Measurements from ENCODE around the gene GLIPR2. TPM values are rescaled to one million over a fixed set of nuclear protein-coding genes. Genes with fewer than 3 reads are reported as not detected.
"Not testable (repeated sequence)": the region's sequence is repeated elsewhere in the genome, so short reads cannot be mapped to it uniquely, and the experiment has no call there.

The GLIPR2 gene
- total RNA-seq, 1 experiment from 2014 or later, result 19.1 TPM

- in situ Hi-C loops (cut with HindIII; ENCODE audit: low pct_unique_long_range_greater_than_20kb, low sequenced_read_pairs), result no loop called here
These were observed 17.1 kb upstream of the GLIPR2 start for GRCh38 chr9:36119476-36119875.

GRCh38 chr9:36120705-36121104, 15.8 kb upstream of the GLIPR2 start:
- in situ Hi-C loops (cut with HindIII; ENCODE audit: low pct_unique_long_range_greater_than_20kb, low sequenced_read_pairs), result no loop called here
- no peak for DNase-seq (ENCODE audit: low read depth)

More at GRCh38 chr9:36119476-36119875, 17.1 kb upstream of the GLIPR2 start:
- no peak for DNase-seq (ENCODE audit: low read depth)

DNA sequence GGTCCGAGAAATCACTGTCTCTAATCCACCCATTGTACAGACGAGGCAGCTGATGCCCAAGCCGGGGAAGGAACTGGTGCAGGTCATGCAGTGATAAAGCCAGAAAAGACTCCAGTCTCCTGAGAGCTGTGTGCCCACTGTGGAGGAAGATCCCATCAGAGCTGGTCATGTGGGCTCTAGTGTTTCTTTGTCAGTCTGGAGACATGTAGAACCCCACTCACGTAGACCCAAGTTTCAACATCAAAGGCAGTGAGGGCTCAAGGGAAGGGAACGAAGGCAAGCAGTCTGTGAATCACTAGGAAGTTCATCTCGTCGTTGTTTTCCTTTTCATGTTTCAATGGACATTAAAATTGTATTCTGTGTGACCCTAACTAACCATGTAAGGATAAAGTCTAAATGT, 14.6 kb upstream of the GLIPR2 start:
- in situ Hi-C loops (cut with HindIII; ENCODE audit: low pct_unique_long_range_greater_than_20kb, low sequenced_read_pairs), result no loop called here
- no peak for DNase-seq (ENCODE audit: low read depth)

GRCh38 chr9:36123515-36123914, 13.0 kb upstream of the GLIPR2 start:
- in situ Hi-C loops (cut with HindIII; ENCODE audit: low pct_unique_long_range_greater_than_20kb, low sequenced_read_pairs), result no loop called here

DNA sequence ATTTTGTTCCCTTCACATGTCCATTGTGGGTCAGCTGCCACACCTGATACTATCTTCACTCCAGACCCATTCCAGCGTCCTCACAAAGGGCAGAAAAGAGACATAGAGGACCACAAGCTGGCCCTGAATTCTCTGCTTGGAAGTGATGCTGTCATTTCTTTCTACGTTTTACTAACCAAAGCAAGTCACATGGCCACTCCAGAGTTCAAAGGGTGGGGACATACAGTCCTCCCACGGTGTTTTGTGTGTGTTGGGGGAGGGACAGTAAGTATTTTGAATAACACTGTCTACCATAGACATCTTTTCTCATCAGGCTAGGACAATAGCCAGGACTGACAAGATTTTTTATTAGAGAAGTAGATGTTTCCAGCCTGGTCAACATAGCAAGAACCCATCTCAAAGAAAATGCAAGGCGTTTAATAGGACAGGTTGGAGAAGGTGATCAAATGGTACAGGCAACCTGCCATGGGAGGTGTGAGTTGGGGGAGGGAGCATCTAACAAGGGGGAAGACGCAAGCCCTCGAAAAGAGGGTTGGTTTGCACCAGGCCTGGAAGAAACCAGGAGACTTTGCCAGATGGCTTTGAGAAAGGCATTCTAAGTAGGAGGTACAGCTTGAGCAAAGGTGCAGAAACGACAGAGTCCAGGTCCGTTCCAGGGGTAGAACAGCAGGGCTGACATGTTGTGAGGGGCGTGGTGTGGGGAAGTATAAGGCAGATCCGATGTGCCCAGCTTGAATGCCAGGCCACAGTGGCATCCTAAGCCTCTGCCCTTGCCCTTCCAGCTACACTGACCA, 11.3 kb upstream of the GLIPR2 start:
- no peak for DNase-seq (ENCODE audit: low read depth)
- in situ Hi-C loops (cut with HindIII; ENCODE audit: low pct_unique_long_range_greater_than_20kb, low sequenced_read_pairs), result no loop called here

More at GRCh38 chr9:36123515-36123914, 13.0 kb upstream of the GLIPR2 start:
- DNase-seq (ENCODE audit: low read depth), result no peak

GRCh38 chr9:36126016-36126730, 10.4 kb upstream of the GLIPR2 start:
- in situ Hi-C loops (cut with HindIII; ENCODE audit: low pct_unique_long_range_greater_than_20kb, low sequenced_read_pairs), result no loop called here
- no peak for DNase-seq (ENCODE audit: low read depth)

- no peak for DNase-seq (ENCODE audit: low read depth)
- in situ Hi-C loops (cut with HindIII; ENCODE audit: low pct_unique_long_range_greater_than_20kb, low sequenced_read_pairs), result no loop called here
These were observed 8.8 kb upstream of the GLIPR2 start for GRCh38 chr9:36127652-36128244.

GRCh38 chr9:36128349-36128748, 8.2 kb upstream of the GLIPR2 start:
- in situ Hi-C loops (cut with HindIII; ENCODE audit: low pct_unique_long_range_greater_than_20kb, low sequenced_read_pairs), result no loop called here
- no peak for DNase-seq (ENCODE audit: low read depth)

DNA sequence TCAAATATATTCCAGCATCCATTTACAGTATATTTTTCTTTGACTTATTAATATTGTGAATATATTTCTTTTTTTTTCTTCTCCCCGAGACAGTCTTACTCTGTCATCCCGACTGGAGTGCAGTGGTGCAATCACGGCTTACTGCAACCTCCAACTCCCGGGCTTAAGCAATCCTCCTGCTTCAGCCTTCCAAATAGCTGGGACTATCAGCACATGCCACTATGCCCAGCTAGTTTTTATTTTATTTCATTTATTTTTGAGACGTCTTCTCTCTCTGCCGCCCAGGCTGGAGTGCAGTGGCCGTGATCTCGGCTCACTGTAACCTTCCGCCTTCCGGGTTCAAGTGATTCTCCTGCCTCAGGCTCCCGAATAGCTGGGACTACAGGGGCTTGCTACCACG, 7.4 kb upstream of the GLIPR2 start:
- in situ Hi-C loops (cut with HindIII; ENCODE audit: low pct_unique_long_range_greater_than_20kb, low sequenced_read_pairs), result no loop called here
- DNase-seq (ENCODE audit: low read depth), result no peak

GRCh38 chr9:36131666-36132065, 4.9 kb upstream of the GLIPR2 start:
- DNase-seq (ENCODE audit: low read depth); in situ Hi-C loops (cut with HindIII; ENCODE audit: low pct_unique_long_range_greater_than_20kb, low sequenced_read_pairs): not testable (repeated sequence)

- DNase-seq (ENCODE audit: low read depth), result no peak
- in situ Hi-C loops (cut with HindIII; ENCODE audit: low pct_unique_long_range_greater_than_20kb, low sequenced_read_pairs), result no loop called here
These were observed 4.4 kb upstream of the GLIPR2 start for GRCh38 chr9:36132086-36132485.

GRCh38 chr9:36134761-36135505, 1.6 kb upstream of the GLIPR2 start:
- in situ Hi-C loops (cut with HindIII; ENCODE audit: low pct_unique_long_range_greater_than_20kb, low sequenced_read_pairs), result no loop called here
- DNase-seq (ENCODE audit: low read depth), result no peak

DNA sequence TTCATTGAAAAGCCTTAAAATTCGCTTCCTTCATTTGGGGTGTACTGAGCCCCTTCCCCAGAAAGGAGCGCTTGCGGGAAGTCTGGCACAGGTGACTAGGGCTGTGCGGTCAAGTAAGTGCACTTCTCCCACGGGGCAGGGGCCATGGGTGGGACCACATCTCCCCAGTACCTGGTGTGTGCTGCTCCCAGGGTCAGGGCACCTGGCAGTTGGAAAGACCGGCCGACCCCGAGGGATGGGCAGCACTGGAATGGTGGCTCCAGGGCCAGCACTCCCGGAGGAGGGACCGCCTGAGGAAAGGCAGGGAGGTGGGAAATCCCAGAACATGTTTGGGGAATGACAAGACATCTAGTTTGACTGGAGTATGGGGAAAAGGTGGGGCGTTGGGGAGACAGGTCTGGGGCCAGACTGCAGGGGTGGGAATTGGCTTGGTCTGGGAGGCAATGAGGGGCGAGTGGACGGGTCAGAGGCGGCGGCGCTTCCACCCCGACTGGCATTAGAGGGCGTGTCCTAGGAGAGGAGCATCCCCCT, 727 bp upstream of the GLIPR2 start:
- no peak for DNase-seq (ENCODE audit: low read depth)
- in situ Hi-C loops (cut with HindIII; ENCODE audit: low pct_unique_long_range_greater_than_20kb, low sequenced_read_pairs), result no loop called here

DNA sequence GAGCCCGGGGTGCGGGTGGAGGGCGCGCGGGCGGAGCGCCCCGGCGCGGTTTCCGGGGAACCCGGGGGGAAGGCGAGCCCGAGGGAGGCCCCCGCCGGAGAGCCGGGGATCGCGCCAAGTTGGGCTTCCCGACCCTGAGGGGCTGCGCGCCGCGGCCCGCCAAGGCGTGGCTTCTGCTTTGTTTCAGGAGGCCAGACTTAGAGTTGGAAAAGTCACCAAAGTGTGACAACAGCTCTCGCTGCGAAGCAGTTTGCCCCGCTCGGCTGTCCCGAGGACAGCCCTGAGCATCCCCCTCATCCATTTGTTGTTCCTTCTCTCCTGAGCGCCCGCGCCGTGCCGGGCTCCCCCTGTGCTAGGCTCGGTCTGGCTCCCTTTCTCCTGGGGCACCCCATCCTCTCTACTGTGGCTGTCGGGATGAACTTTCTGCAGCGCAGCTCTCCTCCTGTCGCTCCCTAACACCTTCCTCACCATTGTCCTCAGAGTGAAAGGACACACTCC, 410 bp downstream of the GLIPR2 start:
- in situ Hi-C loops (cut with HindIII; ENCODE audit: low pct_unique_long_range_greater_than_20kb, low sequenced_read_pairs), result no loop called here
- DNase-seq (ENCODE audit: low read depth), result no peak

DNA sequence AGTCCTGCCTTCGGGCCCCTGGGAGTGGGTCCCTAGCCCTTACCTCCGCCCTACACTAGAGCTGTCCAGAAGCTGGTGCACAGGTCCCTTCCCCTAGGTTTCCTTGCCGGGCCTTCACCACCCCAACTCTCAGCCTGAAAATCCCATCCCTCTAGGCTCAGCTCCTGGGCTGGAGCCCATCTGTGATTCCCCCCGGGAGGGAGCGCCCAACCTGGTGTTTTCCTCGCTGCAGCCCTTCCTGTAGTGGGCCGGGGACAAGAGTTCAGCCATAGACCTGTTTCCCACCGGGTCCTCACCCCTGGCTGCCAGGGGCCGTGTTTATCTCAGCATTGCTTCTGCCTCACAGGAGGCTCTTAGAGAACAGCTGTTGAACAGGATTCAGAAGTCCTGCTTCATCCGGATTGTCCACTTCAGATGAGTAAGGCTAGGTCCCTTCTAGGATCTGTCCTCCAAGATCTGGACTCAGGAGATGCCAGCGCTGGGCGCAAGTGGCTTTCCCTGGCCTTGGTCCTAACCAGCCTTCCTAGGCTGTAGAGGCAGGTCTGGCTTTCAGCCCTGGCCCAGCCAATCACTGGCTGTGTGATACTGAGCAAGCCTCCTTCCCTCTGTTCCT, 965 bp downstream of the GLIPR2 start:
- no peak for DNase-seq (ENCODE audit: low read depth)
- in situ Hi-C loops (cut with HindIII; ENCODE audit: low pct_unique_long_range_greater_than_20kb, low sequenced_read_pairs), result no loop called here

GRCh38 chr9:36138496-36138895, 2.0 kb downstream of the GLIPR2 start:
- DNase-seq (ENCODE audit: low read depth), result no peak
- in situ Hi-C loops (cut with HindIII; ENCODE audit: low pct_unique_long_range_greater_than_20kb, low sequenced_read_pairs), result no loop called here

DNA sequence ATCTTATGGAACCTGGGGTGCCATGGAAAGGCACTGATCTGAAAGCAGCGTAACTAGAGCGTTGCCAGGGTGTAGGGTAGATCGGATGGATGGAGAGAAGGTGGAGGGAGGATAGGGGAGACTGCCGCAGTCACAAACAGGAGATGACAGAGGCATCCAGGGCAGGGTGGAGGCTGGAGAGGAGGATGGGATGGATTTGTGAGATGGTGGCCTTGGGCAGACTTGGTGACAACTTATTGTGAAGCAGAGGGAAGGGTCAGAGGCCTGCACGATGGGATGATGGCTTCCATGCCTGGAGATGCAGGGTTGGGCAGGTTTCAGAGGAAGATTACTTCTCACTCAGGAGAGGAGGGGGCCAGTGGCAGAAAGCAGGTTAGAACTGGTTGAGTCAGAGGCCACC, 2.4 kb downstream of the GLIPR2 start:
- DNase-seq (ENCODE audit: low read depth), result no peak
- in situ Hi-C loops (cut with HindIII; ENCODE audit: low pct_unique_long_range_greater_than_20kb, low sequenced_read_pairs), result no loop called here

Data from Caki2 (cell line).